ENCODE data around the gene HECTD4.

- TF ChIP-seq CTCF (IDR thresholded peaks at IDR 0.05), result no peak
- no peak for TF ChIP-seq POLR2A (IDR thresholded peaks at IDR 0.05)
Measured at GRCh38 chr12:112239020-112239419, 143.2 kb downstream of the HECTD4 start.
